Stimulated activated CD4-positive, alpha-beta T cell treated with anti-CD3 and anti-CD28 coated beads, Interleukin-2, amount 100 ng/mL, for 4 hours (primary cell): ENCODE results near the gene TOP1.

Source experiments
- DNase-seq: peaks from one replicate; pipeline ENCODE4 v3.0.0-alpha.2; 2020; ENCODE audit warnings: low read depth

Gene TOP1

GRCh38 chr20:41004531-41005360 is 23.9 kb upstream of the TOP1 start:
- no peak for DNase-seq

- DNase-seq = no peak
Observed at GRCh38 chr20:41005361-41005729, 23.3 kb upstream of the TOP1 start.

- DNase-seq = no peak
Observed at GRCh38 chr20:41006126-41006935, 22.3 kb upstream of the TOP1 start.

- no peak for DNase-seq
Observed at GRCh38 chr20:41006936-41007474, 21.6 kb upstream of the TOP1 start.

GRCh38 chr20:41007481-41007880 is 21.1 kb upstream of the TOP1 start:
- DNase-seq = no peak

- no peak for DNase-seq
Observed at GRCh38 chr20:41009946-41010345, 18.7 kb upstream of the TOP1 start.

GRCh38 chr20:41011551-41012067 is 17.0 kb upstream of the TOP1 start:
- no peak for DNase-seq

- DNase-seq = no peak
Observed at GRCh38 chr20:41014561-41015088, 14.0 kb upstream of the TOP1 start.

- DNase-seq = no peak
Observed at GRCh38 chr20:41017448-41018042, 11.1 kb upstream of the TOP1 start.

- DNase-seq = no peak
Observed at GRCh38 chr20:41018153-41018552, 10.5 kb upstream of the TOP1 start.

GRCh38 chr20:41023549-41023948 is 5.1 kb upstream of the TOP1 start:
- DNase-seq = no peak

- no peak for DNase-seq
Observed at GRCh38 chr20:41027366-41027765, 1.3 kb upstream of the TOP1 start.

- no peak for DNase-seq
Observed at GRCh38 chr20:41027872-41028358, 707 bp upstream of the TOP1 start.

- no peak for DNase-seq
Observed at GRCh38 chr20:41029150-41029901, 704 bp downstream of the TOP1 start.

- no peak for DNase-seq
Observed at GRCh38 chr20:41030061-41030460, 1.4 kb downstream of the TOP1 start.

GRCh38 chr20:41030531-41031242 is 2.1 kb downstream of the TOP1 start:
- no peak for DNase-seq

GRCh38 chr20:41031243-41031619 is 2.6 kb downstream of the TOP1 start:
- no peak for DNase-seq

GRCh38 chr20:41032271-41032670 is 3.6 kb downstream of the TOP1 start:
- no peak for DNase-seq

- no peak for DNase-seq
Observed at GRCh38 chr20:41034239-41034638, 5.6 kb downstream of the TOP1 start.

- no peak for DNase-seq
Observed at GRCh38 chr20:41035207-41035606, 6.6 kb downstream of the TOP1 start.

GRCh38 chr20:41037179-41037578 is 8.6 kb downstream of the TOP1 start:
- no peak for DNase-seq
